Tibial nerve (tissue), 3 donors: ENCODE data around the gene ASF1B.

Experiments used
- POLR2A ChIP-seq, 2 donors: fragments of 450-650 bp; IDR thresholded peaks; one replicate each; pipeline ENCODE4 v1.6.1; 2017; ENCODE audit warnings: antibody characterized with exemption in 2 of 2, mild to moderate bottlenecking in 2 of 2, moderate library complexity in 2 of 2
- TF ChIP-seq, protein P1 (sequence below), 5 experiments: fragments of 200-600 bp in 3 of 5; fragments of 450-650 bp in 2 of 5; sonication (generic) in 3 of 5; IDR thresholded peaks; one replicate each; pipeline ENCODE4 v1.5.1; 2016 to 2019; ENCODE audit warnings: antibody characterized with exemption in 5 of 5, mild to moderate bottlenecking in 3 of 5, moderate library complexity in 2 of 5

DNA sequence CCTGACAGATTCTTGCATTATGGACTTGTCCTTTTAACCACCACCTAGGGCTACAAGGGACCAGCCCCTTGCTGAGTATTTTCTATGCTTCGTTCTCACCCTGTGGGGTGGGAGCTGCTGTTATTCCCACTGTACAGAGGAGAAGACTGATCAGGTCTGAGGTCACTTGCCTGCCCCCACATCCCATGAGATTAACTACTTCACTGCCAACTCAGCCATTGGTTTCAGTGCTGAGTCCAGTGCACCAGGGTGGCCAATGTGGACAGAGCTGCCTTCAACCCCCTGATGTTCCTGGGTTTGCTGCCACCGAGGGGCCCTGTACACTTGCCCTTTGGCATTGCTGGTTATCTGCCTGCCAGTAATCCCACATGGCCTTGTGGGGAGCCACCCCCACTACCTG lies 25.7 kb downstream of the ASF1B start:
- TF ChIP-seq, protein P1, sequence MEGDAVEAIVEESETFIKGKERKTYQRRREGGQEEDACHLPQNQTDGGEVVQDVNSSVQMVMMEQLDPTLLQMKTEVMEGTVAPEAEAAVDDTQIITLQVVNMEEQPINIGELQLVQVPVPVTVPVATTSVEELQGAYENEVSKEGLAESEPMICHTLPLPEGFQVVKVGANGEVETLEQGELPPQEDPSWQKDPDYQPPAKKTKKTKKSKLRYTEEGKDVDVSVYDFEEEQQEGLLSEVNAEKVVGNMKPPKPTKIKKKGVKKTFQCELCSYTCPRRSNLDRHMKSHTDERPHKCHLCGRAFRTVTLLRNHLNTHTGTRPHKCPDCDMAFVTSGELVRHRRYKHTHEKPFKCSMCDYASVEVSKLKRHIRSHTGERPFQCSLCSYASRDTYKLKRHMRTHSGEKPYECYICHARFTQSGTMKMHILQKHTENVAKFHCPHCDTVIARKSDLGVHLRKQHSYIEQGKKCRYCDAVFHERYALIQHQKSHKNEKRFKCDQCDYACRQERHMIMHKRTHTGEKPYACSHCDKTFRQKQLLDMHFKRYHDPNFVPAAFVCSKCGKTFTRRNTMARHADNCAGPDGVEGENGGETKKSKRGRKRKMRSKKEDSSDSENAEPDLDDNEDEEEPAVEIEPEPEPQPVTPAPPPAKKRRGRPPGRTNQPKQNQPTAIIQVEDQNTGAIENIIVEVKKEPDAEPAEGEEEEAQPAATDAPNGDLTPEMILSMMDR (IDR thresholded peaks at IDR 0.05): no peak
- no peak for TF ChIP-seq POLR2A (IDR thresholded peaks at IDR 0.05)
